GM18505 (cell line): ENCODE measurements around the gene MEP1B.

Experiments
- ATAC-seq: cut with Tn5 transposase; IDR thresholded peaks from one replicate; pipeline ENCODE4 v1.9.1; 2021; ENCODE audit not compliant: unreplicated experiment
- POLR2A ChIP-seq: IDR thresholded peaks from 4 replicates; pipeline ENCODE4 v1.6.1; 2011; ENCODE audit warnings: borderline replicate concordance; ENCODE audit not compliant: insufficient read depth, insufficient read length; ENCODE audit errors: extremely low read depth

MEP1B gene

DNA sequence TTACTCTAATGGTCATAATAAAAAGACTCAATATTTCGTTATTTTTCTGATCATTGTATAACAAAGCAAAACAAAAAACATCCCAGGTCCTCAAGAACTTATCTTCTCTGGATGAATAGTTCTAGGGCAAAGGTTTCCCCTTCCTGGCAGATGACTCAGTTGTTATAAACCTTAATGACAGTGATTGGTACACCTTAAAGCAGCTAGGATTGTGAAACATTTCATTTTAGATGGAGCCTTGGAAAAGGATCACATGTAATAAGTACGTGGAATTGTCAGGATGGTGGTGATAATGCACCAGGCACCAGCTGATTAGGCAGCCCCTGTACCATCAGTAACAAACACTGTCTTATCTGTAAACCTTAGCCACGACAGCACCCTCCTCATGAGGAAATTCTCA lies 47.2 kb downstream of the MEP1B start:
- no peak for ATAC-seq
- TF ChIP-seq POLR2A = no peak

- no peak for ATAC-seq
- no peak for TF ChIP-seq POLR2A
These were observed 48.9 kb downstream of the MEP1B start for GRCh38 chr18:32238635-32239268.

DNA sequence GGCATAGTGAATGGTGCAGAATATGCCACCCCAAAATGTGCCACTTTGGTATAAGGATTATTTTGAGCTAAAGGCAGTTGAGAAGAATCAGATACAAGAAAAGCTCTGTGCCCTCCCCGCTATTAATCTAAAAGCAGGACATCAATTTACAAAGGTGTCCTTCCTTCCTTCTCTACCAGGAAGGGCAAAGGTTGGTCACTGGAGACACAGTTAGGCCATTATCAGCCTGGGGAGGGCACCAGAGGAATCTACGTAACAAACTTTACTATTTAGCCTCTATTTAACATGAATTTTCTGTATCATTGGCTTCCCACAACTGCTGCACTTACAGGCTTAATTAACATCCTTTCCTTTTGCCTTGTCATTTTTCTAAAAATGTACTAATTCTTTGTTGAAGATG lies 52.6 kb downstream of the MEP1B start:
- no peak for ATAC-seq
- no peak for TF ChIP-seq POLR2A

GRCh38 chr18:32243358-32243757 lies 53.5 kb downstream of the MEP1B start:
- no peak for ATAC-seq
- TF ChIP-seq POLR2A = no peak

DNA sequence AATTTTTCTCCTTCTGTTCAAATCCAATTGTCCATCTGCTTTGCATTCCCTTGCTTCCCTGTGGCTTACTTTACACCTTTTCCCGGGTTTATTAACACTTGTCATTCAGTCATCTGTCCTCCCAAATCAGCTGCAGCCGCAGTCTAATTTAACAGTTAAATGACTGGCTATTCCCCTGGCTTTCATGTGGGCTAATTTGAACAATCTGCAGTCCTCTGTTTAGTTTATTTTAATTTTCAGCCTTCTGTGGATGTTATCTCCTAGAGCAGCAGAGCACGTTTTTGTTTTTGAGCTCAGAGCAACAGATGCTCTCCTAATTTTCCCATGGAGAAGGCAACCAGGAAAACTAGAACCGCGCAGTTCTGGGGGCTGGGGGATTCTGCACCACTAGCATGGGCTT lies 55.0 kb downstream of the MEP1B start:
- no peak for TF ChIP-seq POLR2A
- ATAC-seq = no peak

GRCh38 chr18:32249147-32249929 lies 59.5 kb downstream of the MEP1B start:
- no peak for TF ChIP-seq POLR2A
- no peak for ATAC-seq

DNA sequence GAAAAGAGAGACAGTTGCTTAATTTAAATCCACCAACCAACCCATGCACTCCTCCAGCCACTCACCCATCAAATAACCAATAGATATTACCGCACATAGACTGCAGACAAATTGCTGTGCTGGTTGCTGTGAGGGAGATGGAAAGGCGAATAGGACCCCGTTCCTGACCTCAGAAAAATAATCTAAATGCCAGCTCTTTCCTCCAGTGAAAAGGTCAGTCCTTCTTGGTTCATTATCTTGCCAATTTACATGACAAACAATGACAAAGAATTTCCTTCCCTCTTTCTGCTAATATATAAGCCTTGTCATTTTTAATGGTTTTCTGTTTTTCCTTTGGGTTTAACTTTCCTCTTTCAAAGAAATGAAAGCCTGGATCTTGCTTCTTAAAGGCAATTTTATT lies 61.6 kb downstream of the MEP1B start:
- ATAC-seq = no peak
- TF ChIP-seq POLR2A = no peak

GRCh38 chr18:32252141-32252860 lies 62.5 kb downstream of the MEP1B start:
- TF ChIP-seq POLR2A = no peak
- ATAC-seq = no peak

GRCh38 chr18:32255570-32255969 lies 65.7 kb downstream of the MEP1B start:
- no peak for ATAC-seq
- no peak for TF ChIP-seq POLR2A

DNA sequence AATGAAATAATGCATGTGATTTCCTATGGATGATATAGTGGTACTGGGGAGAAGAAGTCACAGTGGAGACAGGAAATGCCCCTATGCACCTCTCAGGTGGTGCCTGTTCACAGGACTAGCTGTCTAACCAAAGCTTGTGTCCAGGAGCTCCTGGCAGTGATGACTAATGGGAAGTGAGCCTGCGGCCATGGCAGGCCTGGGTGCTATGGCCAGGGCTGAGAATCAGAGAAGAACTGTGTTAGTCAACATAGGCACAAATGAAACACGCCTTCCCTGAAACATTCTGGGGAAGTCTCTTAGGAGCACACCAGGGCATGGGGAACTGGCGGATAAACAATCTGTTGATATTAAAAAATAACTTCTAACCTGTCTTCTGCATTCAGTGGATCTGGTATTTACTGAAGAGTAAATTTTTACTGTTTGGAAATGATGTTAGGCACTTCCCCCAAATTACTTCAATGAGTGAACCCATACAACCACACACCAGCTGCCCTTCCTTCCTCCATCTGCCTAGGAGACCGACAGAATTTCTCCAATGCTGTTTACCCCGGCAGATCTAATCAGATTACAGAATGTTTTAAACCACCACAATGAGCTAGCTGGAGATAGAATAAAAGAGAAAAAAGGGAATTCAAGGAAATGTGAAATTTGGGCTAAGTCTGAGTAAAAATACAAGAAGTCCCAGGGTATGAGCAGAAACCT lies 67.4 kb downstream of the MEP1B start:
- ATAC-seq = no peak
- no peak for TF ChIP-seq POLR2A

- TF ChIP-seq POLR2A = no peak
- ATAC-seq = no peak
These were observed 68.3 kb downstream of the MEP1B start for GRCh38 chr18:32258148-32258547.

DNA sequence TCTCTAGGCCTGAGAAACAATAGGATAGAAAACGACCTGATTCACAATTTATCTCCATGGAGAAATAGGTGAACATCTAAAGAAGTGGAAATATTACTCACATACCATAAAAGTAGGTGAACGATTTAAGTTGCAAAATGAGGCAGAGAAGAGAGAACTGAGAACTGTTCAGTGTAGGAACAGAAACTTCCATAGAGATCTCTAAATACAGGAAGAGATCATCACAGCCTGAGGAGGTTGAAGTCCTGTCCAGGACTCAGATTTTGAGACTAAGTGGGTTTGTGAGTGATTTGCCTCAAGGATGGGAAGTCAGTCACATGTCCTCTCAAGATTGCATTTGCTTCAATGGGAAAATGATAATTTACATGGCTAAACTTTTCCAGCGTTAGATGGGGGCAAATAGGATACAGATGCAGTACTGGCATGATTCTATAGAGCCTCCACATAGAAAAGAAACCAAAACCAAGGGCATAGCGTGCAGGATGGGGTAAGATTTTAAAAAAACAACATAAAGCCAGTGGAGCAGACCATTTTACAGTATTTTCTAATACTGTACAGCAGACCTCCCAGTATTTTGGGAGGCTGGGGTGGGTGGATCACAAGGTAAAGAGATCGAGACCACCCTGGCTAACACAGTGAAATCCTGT lies 68.8 kb downstream of the MEP1B start:
- no peak for ATAC-seq
- TF ChIP-seq POLR2A = no peak

GRCh38 chr18:32259553-32259952 lies 69.7 kb downstream of the MEP1B start:
- no peak for ATAC-seq
- no peak for TF ChIP-seq POLR2A
